HL-60 (cell line): Measurements from ENCODE around the gene ZNF543.

Experiments used
- CTCF ChIP-seq: IDR thresholded peaks from one replicate; pipeline ENCODE4 v1.5.1; 2011; ENCODE audit warnings: low read length, control low read depth, inconsistent platforms; ENCODE audit not compliant: insufficient read depth
- POLR2AphosphoS5 ChIP-seq: IDR thresholded peaks from 2 replicates; pipeline ENCODE4 v1.6.1; 2012; ENCODE audit warnings: low read depth
- REST ChIP-seq: IDR thresholded peaks from 2 replicates; pipeline ENCODE4 v1.6.1; 2012; ENCODE audit warnings: low read depth; ENCODE audit not compliant: insufficient replicate concordance

- no peak for TF ChIP-seq CTCF
- TF ChIP-seq POLR2AphosphoS5, result no peak
- no peak for TF ChIP-seq REST
Observed at GRCh38 chr19:57273014-57273413, 47.3 kb upstream of the ZNF543 start.
